ENCODE results near the gene TBCCD1. TPM values are rescaled to one million over a fixed set of nuclear protein-coding genes. Genes with fewer than 3 reads are reported as not detected.

TBCCD1 gene
- total RNA-seq, 1 experiment from 2014 or later: 11.1 TPM

- Mint-ChIP-seq H3K9me3 (ENCODE audit: unreplicated experiment) (no peaks in the 10 kb centered on the region), H3K36me3 (ENCODE audit: insufficient read depth, unreplicated experiment) (no peaks in the 10 kb centered on the region), H3K27ac (ENCODE audit: low read depth, unreplicated experiment) (peak overlapping the region; percentile 86), H3K27me3 (ENCODE audit: insufficient read depth, unreplicated experiment) (no peaks in the 10 kb centered on the region), H3K4me1 (ENCODE audit: insufficient read depth, unreplicated experiment) (peaks cover 27% of the 10 kb centered on the region), H3K4me3 (ENCODE audit: unreplicated experiment) (peak overlapping the region; percentile 54)
- ChIA-PET POLR2A (interaction anchor here (0.6 to 2.3 kb wide), 10 partner anchors 14 to 658 kb away, joined by 3 to 6 read pairs (median 3); partner anchors contain the start of gene EIF4A2), CTCF (interaction anchor here (0.7 to 3.2 kb wide), 3 partner anchors 13 to 433 kb away, joined by 4 to 36 read pairs (median 12); no protein-coding TSS in a partner anchor)
- intact Hi-C loops (cut with micrococcal nuclease): no loop called here
- TF ChIP-seq, protein P1, sequence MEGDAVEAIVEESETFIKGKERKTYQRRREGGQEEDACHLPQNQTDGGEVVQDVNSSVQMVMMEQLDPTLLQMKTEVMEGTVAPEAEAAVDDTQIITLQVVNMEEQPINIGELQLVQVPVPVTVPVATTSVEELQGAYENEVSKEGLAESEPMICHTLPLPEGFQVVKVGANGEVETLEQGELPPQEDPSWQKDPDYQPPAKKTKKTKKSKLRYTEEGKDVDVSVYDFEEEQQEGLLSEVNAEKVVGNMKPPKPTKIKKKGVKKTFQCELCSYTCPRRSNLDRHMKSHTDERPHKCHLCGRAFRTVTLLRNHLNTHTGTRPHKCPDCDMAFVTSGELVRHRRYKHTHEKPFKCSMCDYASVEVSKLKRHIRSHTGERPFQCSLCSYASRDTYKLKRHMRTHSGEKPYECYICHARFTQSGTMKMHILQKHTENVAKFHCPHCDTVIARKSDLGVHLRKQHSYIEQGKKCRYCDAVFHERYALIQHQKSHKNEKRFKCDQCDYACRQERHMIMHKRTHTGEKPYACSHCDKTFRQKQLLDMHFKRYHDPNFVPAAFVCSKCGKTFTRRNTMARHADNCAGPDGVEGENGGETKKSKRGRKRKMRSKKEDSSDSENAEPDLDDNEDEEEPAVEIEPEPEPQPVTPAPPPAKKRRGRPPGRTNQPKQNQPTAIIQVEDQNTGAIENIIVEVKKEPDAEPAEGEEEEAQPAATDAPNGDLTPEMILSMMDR (IDR thresholded peaks at IDR 0.05; ENCODE audit: unreplicated experiment): no peak
- DNase-seq (ENCODE audit: unreplicated experiment): peak; percentile 57
- BruUV-seq (replicated peaks): TSS peak; percentile 86
Measured at GRCh38 chr3:186596568-186597287, 29.6 kb upstream of the TBCCD1 start.

DNA sequence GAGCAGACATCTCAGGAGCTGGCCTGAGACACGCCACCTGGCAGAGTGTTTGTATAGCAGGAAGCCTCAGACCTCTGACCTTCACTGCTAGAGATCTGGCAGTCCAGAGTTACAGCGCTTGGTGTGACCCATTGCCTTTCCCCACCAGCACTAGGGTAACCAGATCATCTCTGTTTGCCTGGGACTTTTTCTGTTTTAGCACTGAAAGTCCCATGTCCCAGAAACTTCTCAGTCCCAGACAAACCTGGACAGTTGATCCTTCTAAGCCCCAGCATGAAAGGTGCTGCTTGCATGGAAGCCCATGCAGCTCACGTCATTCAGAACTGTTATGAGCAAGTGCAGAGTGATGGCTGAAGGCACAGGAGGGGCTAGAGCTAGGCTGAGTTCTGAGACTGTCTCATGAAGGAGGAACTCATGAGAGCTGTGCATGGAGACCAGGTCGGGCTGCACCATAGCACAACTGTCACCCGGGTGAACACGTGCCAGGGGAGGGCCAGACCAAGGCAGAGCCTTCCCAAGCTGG lies 27.5 kb upstream of the TBCCD1 start:
- DNase-seq (ENCODE audit: unreplicated experiment): no peak
- H3K4me1 Mint-ChIP-seq (ENCODE audit: insufficient read depth, unreplicated experiment): peaks cover 36% of the 10 kb centered on the region
- no peaks in the 10 kb centered on the region for H3K36me3 Mint-ChIP-seq (ENCODE audit: insufficient read depth, unreplicated experiment)
- TF ChIP-seq, protein P1 (IDR thresholded peaks at IDR 0.05; ENCODE audit: unreplicated experiment): no peak
- ChIA-PET CTCF (interaction anchor here (0.7 to 9.6 kb wide), 3 partner anchors 15 to 29 kb away, joined by 3 to 100 read pairs (median 6); partner anchors contain the start of gene AHSG), POLR2A (no interaction called here)
- intact Hi-C loops (cut with micrococcal nuclease): no loop called here
- no TSS peak for BruUV-seq (replicated peaks)
- H3K9me3 Mint-ChIP-seq (ENCODE audit: unreplicated experiment): no peaks in the 10 kb centered on the region
- no peak overlapping the region for H3K27ac Mint-ChIP-seq (ENCODE audit: low read depth, unreplicated experiment)
- no peak overlapping the region for H3K4me3 Mint-ChIP-seq (ENCODE audit: unreplicated experiment)
- H3K27me3 Mint-ChIP-seq (ENCODE audit: insufficient read depth, unreplicated experiment): no peaks in the 10 kb centered on the region

DNA sequence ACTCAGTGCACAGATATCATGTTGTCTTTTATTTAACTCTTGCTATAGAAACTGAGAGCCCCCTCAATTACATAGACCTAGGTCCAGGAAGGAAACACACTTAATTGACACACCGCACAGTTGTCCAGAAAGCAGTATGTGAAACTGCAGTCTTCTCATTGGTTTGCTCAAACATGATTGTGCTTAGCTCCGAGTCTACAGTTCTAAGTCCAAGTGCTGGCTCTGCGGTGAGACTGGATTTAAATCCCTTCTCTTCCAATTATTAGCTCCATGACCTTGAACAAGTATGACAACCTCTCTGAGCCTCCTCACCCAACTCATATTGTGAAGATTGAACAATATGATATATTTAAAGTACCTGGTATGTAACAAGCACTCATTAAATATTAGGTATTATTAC lies 26.7 kb upstream of the TBCCD1 start:
- Mint-ChIP-seq H3K27ac (ENCODE audit: low read depth, unreplicated experiment) (no peak overlapping the region), H3K27me3 (ENCODE audit: insufficient read depth, unreplicated experiment) (no peaks in the 10 kb centered on the region), H3K4me3 (ENCODE audit: unreplicated experiment) (no peak overlapping the region), H3K9me3 (ENCODE audit: unreplicated experiment) (no peaks in the 10 kb centered on the region), H3K36me3 (ENCODE audit: insufficient read depth, unreplicated experiment) (no peaks in the 10 kb centered on the region), H3K4me1 (ENCODE audit: insufficient read depth, unreplicated experiment) (peaks cover 32% of the 10 kb centered on the region)
- no TSS peak for BruUV-seq (replicated peaks)
- ChIA-PET POLR2A (no interaction called here), CTCF (interaction anchor here (0.7 to 9.6 kb wide), 3 partner anchors 10 to 21 kb away, joined by 3 to 100 read pairs (median 6); partner anchors contain the start of gene AHSG)
- TF ChIP-seq, protein P1 (IDR thresholded peaks at IDR 0.05; ENCODE audit: unreplicated experiment): no peak
- intact Hi-C loops (cut with micrococcal nuclease): no loop called here
- no peak for DNase-seq (ENCODE audit: unreplicated experiment)

GRCh38 chr3:186592682-186593081 lies 25.5 kb upstream of the TBCCD1 start:
- H3K4me3 Mint-ChIP-seq (ENCODE audit: unreplicated experiment): no peak overlapping the region
- H3K4me1 Mint-ChIP-seq (ENCODE audit: insufficient read depth, unreplicated experiment): peaks cover 31% of the 10 kb centered on the region
- ChIA-PET CTCF (interaction anchor here (0.6 to 9.6 kb wide), 3 partner anchors 22 to 1905 kb away, joined by 3 to 100 read pairs (median 3); partner anchors contain the start of gene AHSG), POLR2A (interaction anchor here (14.3 kb wide), 1 partner anchor 23 kb away, joined by 161 read pairs; the partner anchor contains the start of genes DNAJB11 and TBCCD1)
- H3K36me3 Mint-ChIP-seq (ENCODE audit: insufficient read depth, unreplicated experiment): no peaks in the 10 kb centered on the region
- no peaks in the 10 kb centered on the region for H3K9me3 Mint-ChIP-seq (ENCODE audit: unreplicated experiment)
- no peaks in the 10 kb centered on the region for H3K27me3 Mint-ChIP-seq (ENCODE audit: insufficient read depth, unreplicated experiment)
- TF ChIP-seq, protein P1 (IDR thresholded peaks at IDR 0.05; ENCODE audit: unreplicated experiment): no peak
- DNase-seq (ENCODE audit: unreplicated experiment): no peak
- intact Hi-C loops (cut with micrococcal nuclease): no loop called here
- BruUV-seq (replicated peaks): no TSS peak
- no peak overlapping the region for H3K27ac Mint-ChIP-seq (ENCODE audit: low read depth, unreplicated experiment)

All from MCF 10A (cell line).